SH-SY5Y (cell line): ENCODE results near the gene IGFL3.

Experiments used
- GATA2 ChIP-seq: IDR thresholded peaks from 2 replicates; pipeline ENCODE4 v1.6.1; 2011; ENCODE audit warnings: mild to moderate bottlenecking, low read depth, low read length
- GATA3 ChIP-seq: IDR thresholded peaks from 2 replicates; pipeline ENCODE4 v1.6.1; 2011; ENCODE audit warnings: low read depth, mild to moderate bottlenecking, low read length, moderate library complexity

- TF ChIP-seq GATA3: no peak
- no peak for TF ChIP-seq GATA2
These were observed 8.1 kb upstream of the IGFL3 start for GRCh38 chr19:46132508-46133100.
